NCI-H510A (cell line): Measurements from ENCODE around the gene PDIA5.

ENCODE experiments used
- DNase-seq: peaks from one replicate; lab custom pipeline; 2025; lab: John Stamatoyannopoulos, UW

Gene PDIA5

GRCh38 chr3:123071581-123071980 lies 4.8 kb downstream of the PDIA5 start:
- DNase-seq = no peak

- no peak for DNase-seq
Observed at GRCh38 chr3:123072152-123072551, 5.3 kb downstream of the PDIA5 start.

GRCh38 chr3:123072564-123072963 lies 5.7 kb downstream of the PDIA5 start:
- DNase-seq = no peak

- no peak for DNase-seq
Observed at GRCh38 chr3:123075359-123075758, 8.5 kb downstream of the PDIA5 start.

- DNase-seq = no peak
Observed at GRCh38 chr3:123076112-123076495, 9.3 kb downstream of the PDIA5 start.

GRCh38 chr3:123076496-123077418 lies 9.9 kb downstream of the PDIA5 start:
- no peak for DNase-seq

- DNase-seq = no peak
Observed at GRCh38 chr3:123078101-123078500, 11.3 kb downstream of the PDIA5 start.

GRCh38 chr3:123080864-123081562 lies 14.2 kb downstream of the PDIA5 start:
- DNase-seq = no peak

GRCh38 chr3:123081718-123082369 lies 15.0 kb downstream of the PDIA5 start:
- no peak for DNase-seq

GRCh38 chr3:123082370-123083065 lies 15.7 kb downstream of the PDIA5 start:
- DNase-seq = no peak

- DNase-seq = no peak
Observed at GRCh38 chr3:123083383-123084124, 16.7 kb downstream of the PDIA5 start.

GRCh38 chr3:123084192-123084591 lies 17.4 kb downstream of the PDIA5 start:
- no peak for DNase-seq

GRCh38 chr3:123084738-123085237 lies 18.0 kb downstream of the PDIA5 start:
- no peak for DNase-seq

GRCh38 chr3:123085293-123085931 lies 18.6 kb downstream of the PDIA5 start:
- DNase-seq = no peak

- DNase-seq = no peak
Observed at GRCh38 chr3:123085932-123086627, 19.3 kb downstream of the PDIA5 start.

GRCh38 chr3:123088387-123088786 lies 21.6 kb downstream of the PDIA5 start:
- DNase-seq = no peak

GRCh38 chr3:123089611-123090331 lies 22.9 kb downstream of the PDIA5 start:
- no peak for DNase-seq

GRCh38 chr3:123090728-123091531 lies 24.1 kb downstream of the PDIA5 start:
- no peak for DNase-seq

GRCh38 chr3:123092243-123092642 lies 25.4 kb downstream of the PDIA5 start:
- DNase-seq = no peak
